CD14-positive monocyte (primary cell): Measurements from ENCODE around the gene TRPV3. TPM values are rescaled to one million over a fixed set of nuclear protein-coding genes. Genes with fewer than 3 reads are reported as not detected.
A peak's percentile ranks its signal among the peaks of the same experiment; 100 is the strongest.

Experiments used
- DNase-seq, 3 donors: peaks; one replicate each; pipeline ENCODE4 v3.0.0-alpha.2; 2011 to 2022
- H2AFZ ChIP-seq: 2 replicates; pipeline ENCODE4 v1.6.0; 2012; ENCODE audit warnings: mild to moderate bottlenecking, low read depth, low read length, inconsistent platforms; ENCODE audit not compliant: insufficient read depth, poor library complexity, severe bottlenecking
- H3K27ac ChIP-seq, 2 donors: 1 replicate in 1 of 2; 2 replicates in 1 of 2; pipeline ENCODE4 v1.5.1; 2012 to 2013; ENCODE audit warnings: low read length in 2 of 2, control low read depth in 1 of 2, inconsistent platforms in 1 of 2, low read depth in 1 of 2, mild to moderate bottlenecking in 1 of 2
- H3K27me3 ChIP-seq, 2 donors: one replicate each; pipeline versions ENCODE4 v1.6.0 to v1.6.1; 2011 to 2013; ENCODE audit warnings: low read length in 2 of 2; ENCODE audit not compliant: control insufficient read depth in 2 of 2, insufficient read depth in 2 of 2
- H3K36me3 ChIP-seq, 2 donors: replicated peaks in 1 of 2; 1 replicate in 1 of 2; 2 replicates in 1 of 2; pipeline versions ENCODE4 v1.5.1 to v1.6.1; 2012 to 2013; ENCODE audit warnings: low read length in 2 of 2, control low read depth in 1 of 2, inconsistent platforms in 1 of 2, mild to moderate bottlenecking in 1 of 2; ENCODE audit not compliant: insufficient read depth in 2 of 2, control insufficient read depth in 1 of 2
- H3K4me1 ChIP-seq, 2 donors: 1 replicate in 1 of 2; 2 replicates in 1 of 2; pipeline versions ENCODE4 v1.5.1 to v1.6.1; 2012 to 2013; ENCODE audit warnings: low read length in 2 of 2, control low read depth in 1 of 2, inconsistent platforms in 1 of 2, mild to moderate bottlenecking in 1 of 2, moderate library complexity in 1 of 2; ENCODE audit not compliant: insufficient read depth in 2 of 2, control insufficient read depth in 1 of 2
- H3K4me2 ChIP-seq: replicated peaks from 2 replicates; pipeline ENCODE3; 2012; ENCODE audit warnings: low read length, moderate library complexity, mild to moderate bottlenecking; ENCODE audit not compliant: poor library complexity, severe bottlenecking; ENCODE audit errors: extremely low read depth
- H3K4me3 ChIP-seq, 3 experiments: fragments of 200-600 bp in 1 of 3; sonication (generic) in 1 of 3; replicated peaks in 1 of 3; 1 replicate in 2 of 3; 2 replicates in 1 of 3; pipeline ENCODE4 v1.5.1; 2011 to 2013; ENCODE audit warnings: low read length in 3 of 3, mild to moderate bottlenecking in 3 of 3, control low read depth in 2 of 3, low read depth in 2 of 3, inconsistent platforms in 1 of 3, moderate library complexity in 1 of 3
- H3K79me2 ChIP-seq: 2 replicates; pipeline ENCODE4 v1.6.0; 2012; ENCODE audit warnings: mild to moderate bottlenecking, control low read depth, inconsistent platforms, low read length, moderate library complexity; ENCODE audit not compliant: insufficient read depth
- H3K9ac ChIP-seq: 2 replicates; pipeline ENCODE4 v1.6.0; 2017; ENCODE audit warnings: low read length, mild to moderate bottlenecking; ENCODE audit not compliant: insufficient read depth, poor library complexity, severe bottlenecking
- H3K9me3 ChIP-seq, 2 donors: replicated peaks in 1 of 2; 1 replicate in 1 of 2; 2 replicates in 1 of 2; pipeline versions ENCODE4 v1.5.1 to v1.6.1; 2012 to 2013; ENCODE audit warnings: low read length in 2 of 2, control low read depth in 1 of 2; ENCODE audit not compliant: control insufficient read depth in 1 of 2, insufficient read depth in 1 of 2
- H4K20me1 ChIP-seq: 2 replicates; pipeline ENCODE4 v1.6.0; 2012; ENCODE audit warnings: mild to moderate bottlenecking, low read length, control low read depth, moderate library complexity; ENCODE audit not compliant: insufficient read depth
- H3K27ac Mint-ChIP-seq, 7 donors: one replicate each; pipeline ENCODE4 v1.8.0; 2020; ENCODE audit warnings: mild to moderate bottlenecking in 7 of 7, mixed read lengths in 7 of 7, moderate library complexity in 6 of 7, inconsistent platforms in 2 of 7
- H3K27me3 Mint-ChIP-seq, 3 donors: one replicate each; pipeline ENCODE4 v1.8.0; 2021 to 2022; ENCODE audit warnings: low read depth in 3 of 3, mild to moderate bottlenecking in 3 of 3, mixed read lengths in 3 of 3, moderate library complexity in 3 of 3, inconsistent platforms in 1 of 3
- H3K36me3 Mint-ChIP-seq, 2 donors: one replicate each; pipeline ENCODE4 v1.8.0; 2020; ENCODE audit warnings: mixed read lengths in 2 of 2, inconsistent platforms in 1 of 2, mild to moderate bottlenecking in 1 of 2
- H3K4me1 Mint-ChIP-seq: one replicate; pipeline ENCODE4 v1.8.0; 2020; ENCODE audit warnings: mild to moderate bottlenecking, mixed read lengths
- H3K4me3 Mint-ChIP-seq, 2 donors: one replicate each; pipeline ENCODE4 v1.8.0; 2020; ENCODE audit warnings: mild to moderate bottlenecking in 2 of 2, mixed read lengths in 2 of 2, moderate library complexity in 1 of 2
- H3K9me3 Mint-ChIP-seq, 7 donors: one replicate each; pipeline ENCODE4 v1.8.0; 2020 to 2022; ENCODE audit warnings: mixed read lengths in 7 of 7, mild to moderate bottlenecking in 6 of 7, moderate library complexity in 6 of 7, inconsistent platforms in 2 of 7
- CTCF ChIP-seq: fragments of 200-600 bp; IDR thresholded peaks from one replicate; pipeline ENCODE4 v1.8.0; 2022; ENCODE audit warnings: antibody characterized with exemption, mild to moderate bottlenecking
- WGBS: methylation state at CpG from one replicate; pipeline ENCODE4 v1.1.5; 2013; ENCODE audit warnings: missing lambda C conversion rate; ENCODE audit not compliant: insufficient coverage; 5-methylcytosine and 5-hydroxymethylcytosine counted together
- intact Hi-C, 2 donors: fragments of 100-400 bp; cut with micrococcal nuclease; formaldehyde crosslinking; loops; one replicate each; pipeline versions ENCODE4 v1.15.0 to v1.15.1; 2023
- polyA plus RNA-seq, 3 donors: library from polyadenylated mRNA; depleted of rRNA in 1 of 3; unstranded in 2 of 3; stranded (reverse) in 1 of 3; fragments of 300-500 nt in 2 of 3; fragments of >200 nt in 1 of 3; fragmentation: Illumina TruSeq in 2 of 3; gene quantifications; 1 replicate in 2 of 3; 2 replicates in 1 of 3; pipeline ENCODE4 v1.2.3, GENCODE V29; 2012 to 2021

TRPV3 gene
- polyA plus RNA-seq, 3 donors, result 0.01 TPM; not detected in 2

- no peak overlapping the region for H3K4me2 ChIP-seq
- no peaks in the 10 kb centered on the region for H3K36me3 Mint-ChIP-seq
- no peaks in the 10 kb centered on the region for H4K20me1 ChIP-seq
- H3K27ac Mint-ChIP-seq, result no peak overlapping the region
- H3K4me1 Mint-ChIP-seq, result no peaks in the 10 kb centered on the region
- 92% methylated on average over 7 of the region's 9 CpGs for WGBS
- no peak overlapping the region for H3K27ac ChIP-seq
- H3K4me3 Mint-ChIP-seq, result no peak overlapping the region
- H3K9ac ChIP-seq, result no peak overlapping the region
- H3K4me3 ChIP-seq, result no peak overlapping the region
- H3K27me3 Mint-ChIP-seq, result peaks cover 0 to 6% (median 6%) of the 10 kb centered on the region in 3 donors
- H3K36me3 ChIP-seq, result no peaks in the 10 kb centered on the region
- H3K4me1 ChIP-seq, result no peaks in the 10 kb centered on the region
- no peak overlapping the region for H2AFZ ChIP-seq
- intact Hi-C loops, result no loop called here
- no peaks in the 10 kb centered on the region for H3K27me3 ChIP-seq
- DNase-seq, result no peak
- H3K9me3 ChIP-seq, result no peaks in the 10 kb centered on the region
- no peaks in the 10 kb centered on the region for H3K79me2 ChIP-seq
- no peak for TF ChIP-seq CTCF
- no peaks in the 10 kb centered on the region for H3K9me3 Mint-ChIP-seq
Measured at GRCh38 chr17:3559270-3559645, 1.6 kb upstream of the TRPV3 start.

GRCh38 chr17:3558603-3559269 lies 1.1 kb upstream of the TRPV3 start:
- Histone ChIP-seq H3K9ac (no peak overlapping the region), H4K20me1 (no peaks in the 10 kb centered on the region), H3K4me2 (no peak overlapping the region), H3K36me3 (no peaks in the 10 kb centered on the region), H3K9me3 (no peaks in the 10 kb centered on the region), H3K4me1 (no peaks in the 10 kb centered on the region), H3K27me3 (no peaks in the 10 kb centered on the region), H2AFZ (peak overlapping the region; percentile 29), H3K79me2 (no peaks in the 10 kb centered on the region), H3K4me3 (no peak overlapping the region), H3K27ac (no peak overlapping the region)
- intact Hi-C loops, result no loop called here
- 82% methylated on average over 11 of the region's 25 CpGs for WGBS
- Mint-ChIP-seq H3K27me3 (peaks cover 0 to 6% (median 6%) of the 10 kb centered on the region in 3 donors), H3K9me3 (no peaks in the 10 kb centered on the region), H3K4me3 (no peak overlapping the region), H3K27ac (no peak overlapping the region), H3K36me3 (no peaks in the 10 kb centered on the region), H3K4me1 (no peaks in the 10 kb centered on the region)
- no peak for DNase-seq
- TF ChIP-seq CTCF, result no peak
